WTC11 (cell line): ENCODE data around the gene MS4A15.

Experiments
- ATF2 ChIP-seq: sonication (generic); formaldehyde crosslinking; IDR thresholded peaks from 2 replicates; pipeline ENCODE4 v1.8.1; 2022; ENCODE audit warnings: low read depth, missing genetic modification reagents, borderline replicate concordance
- CREB1 ChIP-seq: sonication (generic); formaldehyde crosslinking; IDR thresholded peaks from 2 replicates; pipeline ENCODE4 v1.8.0; 2023; ENCODE audit warnings: mild to moderate bottlenecking, missing genetic modification reagents
- CTCF ChIP-seq: fragments of 200-600 bp; IDR thresholded peaks from 2 replicates; pipeline ENCODE4 v1.8.0; 2022; ENCODE audit warnings: antibody characterized with exemption
- ELF4 ChIP-seq: sonication (generic); formaldehyde crosslinking; IDR thresholded peaks from 2 replicates; pipeline ENCODE4 v1.8.1; 2022; ENCODE audit warnings: low read depth, mild to moderate bottlenecking, moderate library complexity, missing genetic modification reagents
- GABPB1 ChIP-seq: sonication (generic); formaldehyde crosslinking; IDR thresholded peaks from 2 replicates; pipeline ENCODE4 v1.8.1; 2023; ENCODE audit warnings: mild to moderate bottlenecking, missing genetic modification reagents
- KAT7 ChIP-seq: sonication (generic); formaldehyde crosslinking; IDR thresholded peaks from 2 replicates; pipeline ENCODE4 v1.8.1; 2023; ENCODE audit warnings: missing genetic modification reagents, mild to moderate bottlenecking, borderline replicate concordance
- MAX ChIP-seq: sonication (generic); formaldehyde crosslinking; IDR thresholded peaks from 2 replicates; pipeline ENCODE4 v1.8.0; 2022; ENCODE audit warnings: mild to moderate bottlenecking, missing genetic modification reagents
- NFATC4 ChIP-seq: fragments of 250-450 bp; sonication (Bioruptor Pico); IDR thresholded peaks from 2 replicates; pipeline ENCODE4 v1.9.0; 2021; ENCODE audit warnings: mild to moderate bottlenecking
- RORB ChIP-seq: fragments of 250-450 bp; sonication (Bioruptor Pico); IDR thresholded peaks from 2 replicates; pipeline ENCODE4 v1.9.0; 2021; ENCODE audit warnings: mild to moderate bottlenecking
- TEAD4 ChIP-seq: sonication (generic); formaldehyde crosslinking; IDR thresholded peaks from 2 replicates; pipeline ENCODE4 v1.8.0; 2022; ENCODE audit warnings: mild to moderate bottlenecking, missing genetic modification reagents
- USF2 ChIP-seq: sonication (generic); formaldehyde crosslinking; IDR thresholded peaks from 2 replicates; pipeline ENCODE4 v1.8.1; 2023; ENCODE audit warnings: mild to moderate bottlenecking, missing genetic modification reagents, moderate library complexity

GRCh38 chr11:60719391-60719790, 37.3 kb upstream of the MS4A15 start:
- TF ChIP-seq RORB (no peak), CTCF (no peak), USF2 (CRISPR knock-in tag) (no peak), CREB1 (CRISPR knock-in tag) (no peak), MAX (no peak), ELF4 (CRISPR knock-in tag) (no peak), NFATC4 (CRISPR knock-in tag) (no peak), GABPB1 (CRISPR knock-in tag) (no peak), TEAD4 (CRISPR knock-in tag) (no peak), KAT7 (CRISPR knock-in tag) (no peak), ATF2 (CRISPR knock-in tag) (no peak)
